Daoy (cell line): Measurements from ENCODE around the gene TLL2. TPM values are rescaled to one million over a fixed set of nuclear protein-coding genes. Genes with fewer than 3 reads are reported as not detected.

Source experiments
- DNase-seq: peaks from one replicate; pipeline ENCODE4 v3.0.0-alpha.2; 2015; ENCODE audit warnings: low read depth
- total RNA-seq: library from RNA; depleted of rRNA; stranded (reverse); fragments of >200 nt; shearing (Covaris generic); gene quantifications from 2 replicates; pipeline ENCODE4 v1.2.3, GENCODE V29; 2014

TLL2 gene
- total RNA-seq, 1 experiment from 2014 or later, result 0.29 TPM

- DNase-seq, result no peak
Observed at GRCh38 chr10:96507044-96507443, 6.7 kb downstream of the TLL2 start.

- DNase-seq, result no peak
Observed at GRCh38 chr10:96505150-96506136, 8.3 kb downstream of the TLL2 start.

- peak; percentile 46 for DNase-seq
Observed at GRCh38 chr10:96502561-96503282, 11.0 kb downstream of the TLL2 start.

GRCh38 chr10:96501985-96502384 lies 11.7 kb downstream of the TLL2 start:
- DNase-seq, result peak; percentile 60

- DNase-seq, result no peak
Observed at GRCh38 chr10:96500519-96500918, 13.2 kb downstream of the TLL2 start.

- no peak for DNase-seq
Observed at GRCh38 chr10:96500050-96500449, 13.7 kb downstream of the TLL2 start.

- DNase-seq, result no peak
Observed at GRCh38 chr10:96497391-96497790, 16.3 kb downstream of the TLL2 start.

- DNase-seq, result peak; percentile 30
Observed at GRCh38 chr10:96496281-96496925, 17.3 kb downstream of the TLL2 start.

GRCh38 chr10:96495544-96495943 lies 18.2 kb downstream of the TLL2 start:
- DNase-seq, result no peak

- no peak for DNase-seq
Observed at GRCh38 chr10:96494694-96495093, 19.0 kb downstream of the TLL2 start.

GRCh38 chr10:96493871-96494525 lies 19.7 kb downstream of the TLL2 start:
- DNase-seq, result no peak

- no peak for DNase-seq
Observed at GRCh38 chr10:96493254-96493653, 20.5 kb downstream of the TLL2 start.

- DNase-seq, result no peak
Observed at GRCh38 chr10:96491303-96491702, 22.4 kb downstream of the TLL2 start.

GRCh38 chr10:96488161-96488935 lies 25.4 kb downstream of the TLL2 start:
- DNase-seq, result peak; percentile 58

- no peak for DNase-seq
Observed at GRCh38 chr10:96482815-96483588, 30.7 kb downstream of the TLL2 start.

GRCh38 chr10:96478355-96478754 lies 35.4 kb downstream of the TLL2 start:
- DNase-seq, result no peak

- DNase-seq, result no peak
Observed at GRCh38 chr10:96473866-96474265, 39.9 kb downstream of the TLL2 start.

GRCh38 chr10:96470116-96470743 lies 43.5 kb downstream of the TLL2 start:
- DNase-seq, result peak; percentile 35

GRCh38 chr10:96468845-96469244 lies 44.9 kb downstream of the TLL2 start:
- no peak for DNase-seq

- no peak for DNase-seq
Observed at GRCh38 chr10:96465599-96465998, 48.1 kb downstream of the TLL2 start.
